Stimulated activated CD8-positive, alpha-beta memory T cell treated with anti-CD3 and anti-CD28 coated beads, Interleukin-2, amount 100 ng/mL, for 1 hour (primary cell): ENCODE data around the gene ESM1.

Experiments used
- DNase-seq, 2 donors: peaks; one replicate each; pipeline ENCODE4 v3.0.0-alpha.2; 2020; ENCODE audit warnings: low read depth in 2 of 2

The ESM1 gene

GRCh38 chr5:54986269-54986654, 869 bp upstream of the ESM1 start:
- DNase-seq, result no peak

- DNase-seq, result no peak
Measured at GRCh38 chr5:54981928-54982327, 3.5 kb downstream of the ESM1 start.

GRCh38 chr5:54975701-54976100, 9.7 kb downstream of the ESM1 start:
- DNase-seq, result no peak

- DNase-seq, result no peak
Measured at GRCh38 chr5:54969856-54970828, 15.3 kb downstream of the ESM1 start.

- DNase-seq, result no peak
Measured at GRCh38 chr5:54969242-54969641, 16.2 kb downstream of the ESM1 start.

- no peak for DNase-seq
Measured at GRCh38 chr5:54965806-54966205, 19.6 kb downstream of the ESM1 start.

GRCh38 chr5:54964405-54964804, 21.0 kb downstream of the ESM1 start:
- no peak for DNase-seq

GRCh38 chr5:54959673-54960418, 25.5 kb downstream of the ESM1 start:
- no peak for DNase-seq

GRCh38 chr5:54956922-54957321, 28.5 kb downstream of the ESM1 start:
- no peak for DNase-seq

- DNase-seq, result no peak
Measured at GRCh38 chr5:54947187-54947586, 38.2 kb downstream of the ESM1 start.

GRCh38 chr5:54946306-54946819, 39.0 kb downstream of the ESM1 start:
- DNase-seq, result no peak

GRCh38 chr5:54944364-54944763, 41.0 kb downstream of the ESM1 start:
- peak; percentile 2 to 9 for DNase-seq

GRCh38 chr5:54942064-54942778, 43.2 kb downstream of the ESM1 start:
- no peak for DNase-seq

GRCh38 chr5:54936201-54936600, 49.2 kb downstream of the ESM1 start:
- DNase-seq, result no peak

- no peak for DNase-seq
Measured at GRCh38 chr5:54932789-54933188, 52.6 kb downstream of the ESM1 start.

GRCh38 chr5:54930736-54931135, 54.7 kb downstream of the ESM1 start:
- DNase-seq, result no peak
